LNCaP clone FGC (cell line): ENCODE measurements around the gene LRRC31.

Experiments
- DNase-seq: peaks from one replicate; pipeline ENCODE4 v3.0.0-alpha.2; 2011; ENCODE audit warnings: low read depth
- H3K4me3 ChIP-seq: 2 replicates; pipeline ENCODE4 v1.5.1; 2011; ENCODE audit warnings: mild to moderate bottlenecking, low read depth, low read length, control low read depth
- CTCF ChIP-seq: IDR thresholded peaks from 2 replicates; pipeline ENCODE4 v1.5.1; 2012; ENCODE audit warnings: mild to moderate bottlenecking; ENCODE audit not compliant: control insufficient read depth, insufficient read depth; ENCODE audit errors: extremely low read depth

Gene LRRC31

GRCh38 chr3:169901453-169901852 is 31.7 kb upstream of the LRRC31 start:
- no peak overlapping the region for H3K4me3 ChIP-seq
- TF ChIP-seq CTCF: no peak
- DNase-seq: no peak

GRCh38 chr3:169897284-169897683 is 27.5 kb upstream of the LRRC31 start:
- no peak for TF ChIP-seq CTCF
- no peak overlapping the region for H3K4me3 ChIP-seq
- no peak for DNase-seq

GRCh38 chr3:169895072-169895471 is 25.3 kb upstream of the LRRC31 start:
- no peak for TF ChIP-seq CTCF
- DNase-seq: no peak
- H3K4me3 ChIP-seq: no peak overlapping the region

DNA sequence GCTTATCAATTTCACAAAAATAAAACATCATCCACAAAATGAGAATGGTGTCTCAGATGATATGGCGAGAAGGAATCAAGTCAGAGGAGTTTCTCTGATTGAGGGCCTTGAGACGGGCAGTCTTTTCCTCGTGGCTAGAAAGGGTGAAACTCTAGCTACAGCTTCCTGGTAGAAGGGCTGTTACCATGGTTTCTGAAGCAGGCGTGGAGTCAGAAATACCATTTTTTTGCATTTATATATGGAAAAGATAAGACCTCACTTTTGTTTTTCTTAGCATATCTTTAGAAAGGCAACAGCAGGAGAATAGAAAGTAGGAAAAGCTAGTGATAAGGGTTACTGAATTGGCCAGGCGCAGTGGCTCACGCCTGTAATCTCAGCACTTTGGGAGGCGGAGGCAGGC is 24.4 kb upstream of the LRRC31 start:
- H3K4me3 ChIP-seq: no peak overlapping the region
- DNase-seq: no peak
- TF ChIP-seq CTCF: no peak

DNA sequence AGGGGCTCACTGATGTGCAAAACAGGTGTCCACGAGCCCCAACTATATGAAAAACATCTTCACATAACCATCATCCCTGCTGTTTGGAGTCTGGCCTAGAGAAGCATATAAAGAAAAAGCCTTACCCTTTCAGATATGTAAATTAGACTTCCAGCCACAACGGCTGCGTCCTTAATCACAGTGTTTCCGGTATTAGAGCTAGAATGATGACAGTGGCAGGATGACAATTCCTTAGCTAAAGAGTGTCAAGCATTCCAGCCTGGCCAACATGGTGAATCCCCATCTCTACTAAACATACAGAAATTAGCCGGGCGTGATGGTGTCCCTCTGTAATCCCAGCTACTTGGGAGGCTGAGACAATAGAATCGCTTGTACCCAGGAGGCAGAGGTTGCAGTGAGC is 22.2 kb upstream of the LRRC31 start:
- no peak for TF ChIP-seq CTCF
- no peak for DNase-seq
- H3K4me3 ChIP-seq: no peak overlapping the region

DNA sequence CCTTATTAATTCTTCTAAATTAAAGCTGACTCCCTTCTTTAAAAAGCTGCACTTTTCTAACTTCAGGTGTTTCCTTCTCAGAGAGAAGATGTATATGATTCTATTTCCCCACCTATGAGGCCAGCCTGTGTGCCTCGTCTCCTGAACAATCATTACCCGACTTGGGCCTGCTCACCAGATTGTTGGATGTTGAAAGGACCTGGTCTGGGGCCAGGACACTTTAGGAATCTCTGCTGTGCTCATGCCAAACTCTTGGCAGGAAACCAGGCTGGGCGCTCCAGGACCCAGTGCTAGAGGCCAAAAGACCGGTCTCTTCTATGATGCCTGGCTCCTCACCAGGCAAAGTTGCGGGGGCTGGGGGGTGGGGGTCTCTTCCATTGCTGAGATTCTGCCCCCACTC is 16.9 kb upstream of the LRRC31 start:
- TF ChIP-seq CTCF: no peak
- peak; percentile 72 for DNase-seq
- no peak overlapping the region for H3K4me3 ChIP-seq

DNA sequence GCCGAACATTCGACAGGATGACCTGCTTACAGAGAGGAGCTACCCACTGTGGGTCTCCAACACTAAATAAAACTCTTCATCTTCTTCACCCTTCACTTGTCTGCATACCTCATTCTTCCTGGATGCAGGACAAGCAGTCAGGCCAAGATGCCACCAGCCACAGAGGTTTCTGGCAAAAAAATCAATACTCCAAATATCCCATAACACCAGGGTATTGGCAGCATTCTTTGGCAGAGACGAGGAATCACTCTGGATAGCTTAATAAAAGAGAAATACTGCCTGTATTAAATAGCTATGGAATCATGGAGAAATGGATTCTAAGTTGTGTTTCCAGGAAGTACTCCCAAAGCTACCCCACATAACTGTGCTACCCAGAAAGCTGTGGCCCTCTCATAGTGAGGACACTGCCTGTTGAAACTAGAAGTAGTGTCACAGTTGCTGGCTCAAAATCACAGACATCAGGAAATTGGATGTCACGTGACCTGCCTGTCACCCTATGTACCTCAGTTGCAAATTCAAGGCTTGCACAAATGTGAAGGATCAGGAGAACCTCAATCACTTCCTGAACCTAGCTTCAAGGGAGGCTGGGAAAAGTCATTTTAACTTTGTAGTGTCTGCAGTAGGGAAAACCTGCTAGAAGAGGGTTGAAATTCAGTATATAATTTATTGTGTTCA is 11.0 kb upstream of the LRRC31 start:
- no peak for TF ChIP-seq CTCF
- DNase-seq: no peak
- no peak overlapping the region for H3K4me3 ChIP-seq
